OCI-LY1 (cell line): ENCODE data around the gene CPSF3.

Experiments
- H2AFZ ChIP-seq: fragments of 200-600 bp; sonication (generic), shearing (Covaris generic); 2 replicates; pipeline ENCODE4 v1.6.0; 2014; ENCODE audit warnings: antibody characterized with exemption, mild to moderate bottlenecking, low read length
- H3F3A ChIP-seq: fragments of 200-600 bp; sonication (generic), shearing (Covaris generic); 2 replicates; pipeline ENCODE4 v1.6.0; 2014; ENCODE audit warnings: mild to moderate bottlenecking, antibody characterized with exemption, low read length, moderate library complexity; ENCODE audit not compliant: insufficient read depth
- H3K27ac ChIP-seq: fragments of 200-600 bp; sonication (generic); 2 replicates; pipeline ENCODE4 v1.5.1; 2014; ENCODE audit warnings: low read length, mixed run types, mild to moderate bottlenecking, low read depth; ENCODE audit not compliant: poor library complexity, severe bottlenecking
- H3K27me3 ChIP-seq: fragments of 200-600 bp; sonication (generic); 2 replicates; pipeline ENCODE4 v1.6.0; 2014; ENCODE audit warnings: antibody characterized with exemption, mild to moderate bottlenecking, low read length, moderate library complexity; ENCODE audit not compliant: insufficient read depth
- H3K36me3 ChIP-seq: fragments of 200-600 bp; sonication (generic); 2 replicates; pipeline ENCODE4 v1.6.1; 2014; ENCODE audit warnings: mild to moderate bottlenecking, antibody characterized with exemption, low read length, moderate library complexity, mixed read lengths; ENCODE audit not compliant: insufficient read depth
- H3K4me1 ChIP-seq: fragments of 200-600 bp; sonication (generic); 2 replicates; pipeline ENCODE4 v1.5.1; 2014; ENCODE audit warnings: mild to moderate bottlenecking, low read length, moderate library complexity; ENCODE audit not compliant: insufficient read depth, severe bottlenecking
- H3K4me2 ChIP-seq: fragments of 200-600 bp; sonication (generic), shearing (Covaris generic); 2 replicates; pipeline ENCODE4 v1.6.1; 2014; ENCODE audit warnings: low read length
- H3K4me3 ChIP-seq: fragments of 200-600 bp; sonication (generic); 2 replicates; pipeline ENCODE4 v1.5.1; 2014; ENCODE audit warnings: low read length, low read depth, mild to moderate bottlenecking, mixed read lengths; ENCODE audit not compliant: poor library complexity, severe bottlenecking
- H3K79me2 ChIP-seq: fragments of 200-600 bp; shearing (Covaris generic); 2 replicates; pipeline ENCODE4 v1.6.1; 2016; ENCODE audit warnings: mixed run types, low read length, mixed read lengths; ENCODE audit not compliant: insufficient read depth
- H3K9ac ChIP-seq: fragments of 200-600 bp; sonication (generic), shearing (Covaris generic); 2 replicates; pipeline ENCODE4 v1.6.1; 2014; ENCODE audit warnings: mild to moderate bottlenecking, low read length, mixed read lengths
- H3K9me2 ChIP-seq: fragments of 200-600 bp; sonication (generic), shearing (Covaris generic); 2 replicates; pipeline ENCODE4 v1.6.1; 2014; ENCODE audit warnings: low read depth, mild to moderate bottlenecking, low read length, mixed read lengths
- H3K9me3 ChIP-seq: fragments of 200-600 bp; shearing (Covaris generic); 2 replicates; pipeline ENCODE4 v1.6.1; 2014; ENCODE audit warnings: low read length, mixed read lengths
- H4K20me1 ChIP-seq: fragments of 200-600 bp; sonication (generic), shearing (Covaris generic); 2 replicates; pipeline ENCODE4 v1.6.0; 2016; ENCODE audit warnings: mild to moderate bottlenecking, low read length; ENCODE audit not compliant: insufficient read depth
- CTCF ChIP-seq: fragments of 200-600 bp; sonication (generic), shearing (Covaris generic); IDR thresholded peaks from 2 replicates; pipeline ENCODE4 v1.5.1; 2017; ENCODE audit warnings: mild to moderate bottlenecking, antibody characterized with exemption, low read length, moderate library complexity, mixed read lengths
- EZH2 ChIP-seq: fragments of 200-600 bp; sonication (generic), shearing (Covaris generic); IDR thresholded peaks from 2 replicates; pipeline ENCODE4 v1.8.0; 2017; ENCODE audit warnings: borderline replicate concordance, mixed run types, mild to moderate bottlenecking, antibody characterized with exemption, low read length, moderate library complexity, mixed read lengths

CPSF3 gene

GRCh38 chr2:9385841-9386240, 37.6 kb upstream of the CPSF3 start:
- H3K36me3 ChIP-seq = no peaks in the 10 kb centered on the region

GRCh38 chr2:9388199-9388681, 35.2 kb upstream of the CPSF3 start:
- H3K9me3 ChIP-seq = no peaks in the 10 kb centered on the region
- H3K4me3 ChIP-seq = no peak overlapping the region
- H3F3A ChIP-seq = no peaks in the 10 kb centered on the region
- H3K4me2 ChIP-seq = no peak overlapping the region
- no peak overlapping the region for H2AFZ ChIP-seq
- no peaks in the 10 kb centered on the region for H4K20me1 ChIP-seq
- no peaks in the 10 kb centered on the region for H3K79me2 ChIP-seq
- no peak overlapping the region for H3K9ac ChIP-seq
- no peak overlapping the region for H3K27ac ChIP-seq
- H3K36me3 ChIP-seq = no peaks in the 10 kb centered on the region
- H3K9me2 ChIP-seq = no peaks in the 10 kb centered on the region
- no peaks in the 10 kb centered on the region; the same call in 1 of the 2 replicates for H3K27me3 ChIP-seq
- H3K4me1 ChIP-seq = no peaks in the 10 kb centered on the region
- no peak for TF ChIP-seq EZH2
- TF ChIP-seq CTCF = no peak

More at GRCh38 chr2:9385841-9386240, 37.6 kb upstream of the CPSF3 start:
- Histone ChIP-seq H3K9me3 (no peaks in the 10 kb centered on the region), H3K4me2 (no peak overlapping the region), H3F3A (no peaks in the 10 kb centered on the region), H2AFZ (no peak overlapping the region), H3K27ac (no peak overlapping the region), H3K9ac (no peak overlapping the region), H3K27me3 (peaks cover 6% of the 10 kb centered on the region; the same call in 1 of the 2 replicates), H4K20me1 (no peaks in the 10 kb centered on the region), H3K79me2 (no peaks in the 10 kb centered on the region), H3K4me1 (no peaks in the 10 kb centered on the region), H3K4me3 (no peak overlapping the region), H3K9me2 (no peaks in the 10 kb centered on the region)
- TF ChIP-seq EZH2 = no peak
- TF ChIP-seq CTCF = no peak

- H3K9ac ChIP-seq = no peak overlapping the region
Measured at GRCh38 chr2:9388950-9389911, 34.2 kb upstream of the CPSF3 start.

More at GRCh38 chr2:9388950-9389911, 34.2 kb upstream of the CPSF3 start:
- TF ChIP-seq EZH2 = no peak
- no peaks in the 10 kb centered on the region for H3K9me3 ChIP-seq
- no peak overlapping the region for H3K4me2 ChIP-seq
- H3K4me3 ChIP-seq = no peak overlapping the region
- H3K27me3 ChIP-seq = no peaks in the 10 kb centered on the region; the same call in 1 of the 2 replicates
- no peaks in the 10 kb centered on the region for H3K36me3 ChIP-seq
- no peaks in the 10 kb centered on the region for H3K79me2 ChIP-seq
- no peaks in the 10 kb centered on the region for H3F3A ChIP-seq
- no peak overlapping the region for H2AFZ ChIP-seq
- no peak overlapping the region for H3K27ac ChIP-seq
- no peaks in the 10 kb centered on the region for H4K20me1 ChIP-seq
- H3K9me2 ChIP-seq = no peaks in the 10 kb centered on the region
- H3K4me1 ChIP-seq = no peaks in the 10 kb centered on the region
